Osteocyte (in vitro differentiated cells): Measurements from ENCODE around the gene COL4A4. TPM values are rescaled to one million over a fixed set of nuclear protein-coding genes. Genes with fewer than 3 reads are reported as not detected.
A peak's percentile ranks its signal among the peaks of the same experiment; 100 is the strongest.

Experiments
- DNase-seq: peaks from one replicate; pipeline ENCODE4 v3.0.0; 2021; ENCODE audit warnings: mixed read lengths; ENCODE audit not compliant: unreplicated experiment; ENCODE audit errors: extremely low spot score
- H3K27ac Mint-ChIP-seq: one replicate; pipeline ENCODE4 v1.8.0; 2021; ENCODE audit warnings: mild to moderate bottlenecking, mixed read lengths; ENCODE audit not compliant: unreplicated experiment
- H3K27me3 Mint-ChIP-seq: one replicate; pipeline ENCODE4 v1.8.0; 2021; ENCODE audit warnings: mixed read lengths; ENCODE audit not compliant: unreplicated experiment
- H3K36me3 Mint-ChIP-seq: one replicate; pipeline ENCODE4 v1.8.0; 2021; ENCODE audit warnings: mixed read lengths; ENCODE audit not compliant: unreplicated experiment
- H3K4me1 Mint-ChIP-seq: one replicate; pipeline ENCODE4 v1.8.0; 2021; ENCODE audit warnings: mixed read lengths; ENCODE audit not compliant: unreplicated experiment
- H3K4me3 Mint-ChIP-seq: one replicate; pipeline ENCODE4 v1.8.0; 2021; ENCODE audit warnings: mild to moderate bottlenecking, moderate library complexity, mixed read lengths; ENCODE audit not compliant: unreplicated experiment
- H3K9me3 Mint-ChIP-seq: one replicate; pipeline ENCODE4 v1.8.0; 2021; ENCODE audit warnings: mixed read lengths; ENCODE audit not compliant: unreplicated experiment
- CTCF ChIP-seq: fragments of 200-600 bp; sonication (generic); IDR thresholded peaks from 2 replicates; pipeline ENCODE4 v1.5.0; 2021; ENCODE audit warnings: antibody characterized with exemption, mild to moderate bottlenecking, moderate library complexity
- total RNA-seq: library from RNA; stranded (reverse); gene quantifications from 2 replicates; pipeline ENCODE4 v1.2.1, GENCODE V29; 2021

The COL4A4 gene
- total RNA-seq, 1 donor from 2014 or later: 2.0 TPM

- Mint-ChIP-seq H3K9me3 (no peaks in the 10 kb centered on the region), H3K4me1 (peaks cover 8% of the 10 kb centered on the region), H3K27me3 (no peaks in the 10 kb centered on the region), H3K4me3 (no peak overlapping the region), H3K36me3 (peaks cover 2% of the 10 kb centered on the region), H3K27ac (peak overlapping the region; percentile 11)
- no peak for TF ChIP-seq CTCF
- no peak for DNase-seq
Measured at GRCh38 chr2:226983895-226984749, 179.9 kb downstream of the COL4A4 start.

- Mint-ChIP-seq H3K9me3 (no peaks in the 10 kb centered on the region), H3K4me3 (no peak overlapping the region), H3K4me1 (peaks cover 23% of the 10 kb centered on the region), H3K36me3 (peaks cover 2% of the 10 kb centered on the region), H3K27ac (no peak overlapping the region), H3K27me3 (no peaks in the 10 kb centered on the region)
- DNase-seq: no peak
- no peak for TF ChIP-seq CTCF
Measured at GRCh38 chr2:226981791-226982326, 182.1 kb downstream of the COL4A4 start.

GRCh38 chr2:226979004-226979403 lies 185.0 kb downstream of the COL4A4 start:
- peaks cover 2% of the 10 kb centered on the region for H3K36me3 Mint-ChIP-seq
- H3K4me3 Mint-ChIP-seq: no peak overlapping the region
- no peak for TF ChIP-seq CTCF
- no peak for DNase-seq
- H3K27me3 Mint-ChIP-seq: no peaks in the 10 kb centered on the region
- H3K4me1 Mint-ChIP-seq: peaks cover 15% of the 10 kb centered on the region
- H3K9me3 Mint-ChIP-seq: no peaks in the 10 kb centered on the region
- no peak overlapping the region for H3K27ac Mint-ChIP-seq

- H3K36me3 Mint-ChIP-seq: peaks cover 2% of the 10 kb centered on the region
- no peaks in the 10 kb centered on the region for H3K27me3 Mint-ChIP-seq
- DNase-seq: no peak
- no peak overlapping the region for H3K4me3 Mint-ChIP-seq
- no peak overlapping the region for H3K27ac Mint-ChIP-seq
- TF ChIP-seq CTCF: no peak
- H3K9me3 Mint-ChIP-seq: no peaks in the 10 kb centered on the region
- H3K4me1 Mint-ChIP-seq: peaks cover 15% of the 10 kb centered on the region
Measured at GRCh38 chr2:226978300-226978699, 185.7 kb downstream of the COL4A4 start.

GRCh38 chr2:226977775-226978190 lies 186.2 kb downstream of the COL4A4 start:
- Mint-ChIP-seq H3K4me3 (no peak overlapping the region), H3K27ac (no peak overlapping the region), H3K4me1 (peaks cover 15% of the 10 kb centered on the region), H3K36me3 (peaks cover 2% of the 10 kb centered on the region), H3K27me3 (no peaks in the 10 kb centered on the region), H3K9me3 (no peaks in the 10 kb centered on the region)
- TF ChIP-seq CTCF: no peak
- DNase-seq: no peak
